Measurements from ENCODE around the gene TSPAN4.

Gene TSPAN4

GRCh38 chr11:836700-837099 lies 6.0 kb upstream of the TSPAN4 start:
- no peak for DNase-seq

GRCh38 chr11:837189-837989 lies 5.3 kb upstream of the TSPAN4 start:
- DNase-seq = no peak

- no peak for DNase-seq
Measured at GRCh38 chr11:837990-838307, 4.7 kb upstream of the TSPAN4 start.

- DNase-seq = no peak
Measured at GRCh38 chr11:838441-839279, 4.0 kb upstream of the TSPAN4 start.

GRCh38 chr11:839280-839623 lies 3.4 kb upstream of the TSPAN4 start:
- DNase-seq = no peak

- no peak for DNase-seq
Measured at GRCh38 chr11:839875-840617, 2.6 kb upstream of the TSPAN4 start.

GRCh38 chr11:841981-842369 lies 677 bp upstream of the TSPAN4 start:
- DNase-seq = no peak

- no peak for DNase-seq
Measured at GRCh38 chr11:843086-843734, 558 bp downstream of the TSPAN4 start.

GRCh38 chr11:843818-844692 lies 1.4 kb downstream of the TSPAN4 start:
- peak in 1 of 2 experiments; percentile 83 for DNase-seq

- DNase-seq = peak; percentile 56 to 90
Measured at GRCh38 chr11:844693-845644, 2.3 kb downstream of the TSPAN4 start.

GRCh38 chr11:845872-846495 lies 3.3 kb downstream of the TSPAN4 start:
- DNase-seq = peak in 1 of 2 experiments; percentile 39

GRCh38 chr11:846496-847098 lies 3.9 kb downstream of the TSPAN4 start:
- DNase-seq = no peak

GRCh38 chr11:847876-848275 lies 5.2 kb downstream of the TSPAN4 start:
- no peak for DNase-seq

GRCh38 chr11:848380-848931 lies 5.8 kb downstream of the TSPAN4 start:
- peak in 1 of 2 experiments; percentile 46 for DNase-seq

- DNase-seq = peak in 1 of 2 experiments; percentile 49
Measured at GRCh38 chr11:849104-849824, 6.6 kb downstream of the TSPAN4 start.

- DNase-seq = no peak
Measured at GRCh38 chr11:849951-850774, 7.5 kb downstream of the TSPAN4 start.

Data from NCI-H446 (cell line).